NCI-H82 (cell line): ENCODE data around the gene PCAT7.
"Not testable (repeated sequence)": the region's sequence is repeated elsewhere in the genome, so short reads cannot be mapped to it uniquely, and the experiment has no call there.

Source experiments
- DNase-seq: peaks from one replicate; lab custom pipeline; 2025; lab: John Stamatoyannopoulos, UW

Gene PCAT7

DNA sequence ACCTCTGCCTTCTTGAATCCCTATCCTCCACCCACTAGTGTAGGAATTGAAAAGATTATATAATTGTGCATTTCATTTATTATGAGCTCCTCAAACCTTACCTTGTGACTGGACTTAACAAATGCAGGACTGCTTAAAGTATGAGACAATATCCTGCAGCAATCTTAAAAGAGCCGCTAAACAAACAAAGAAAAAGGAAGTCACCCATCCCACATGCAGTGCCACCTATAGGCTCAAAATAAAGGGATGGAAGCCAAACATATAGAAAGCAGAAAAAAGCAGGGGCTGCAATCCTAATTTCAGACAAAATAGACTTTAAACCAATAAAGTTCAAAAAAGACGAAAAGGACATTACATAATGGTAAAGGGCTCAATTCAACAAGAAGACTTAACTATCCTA, 8.7 kb downstream of the PCAT7 start:
- DNase-seq: no peak

DNA sequence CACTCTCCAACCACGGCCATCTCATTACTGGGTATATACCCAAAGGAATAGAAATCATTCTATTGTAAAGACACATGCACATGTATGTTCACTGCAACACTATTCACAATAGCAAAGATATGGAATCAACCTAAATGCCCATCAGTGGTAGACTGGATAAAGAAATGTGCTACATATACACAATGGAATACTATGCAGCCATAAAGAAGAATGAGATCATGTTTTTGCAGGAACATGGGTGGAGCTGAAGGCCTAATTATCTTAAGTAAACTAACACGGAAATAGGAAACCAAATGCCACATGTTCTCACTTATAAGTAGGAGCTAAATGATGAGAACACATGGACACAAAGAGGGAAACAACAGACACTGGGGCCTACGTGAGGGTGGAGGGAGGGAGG, 9.4 kb downstream of the PCAT7 start:
- not testable (repeated sequence) for DNase-seq

DNA sequence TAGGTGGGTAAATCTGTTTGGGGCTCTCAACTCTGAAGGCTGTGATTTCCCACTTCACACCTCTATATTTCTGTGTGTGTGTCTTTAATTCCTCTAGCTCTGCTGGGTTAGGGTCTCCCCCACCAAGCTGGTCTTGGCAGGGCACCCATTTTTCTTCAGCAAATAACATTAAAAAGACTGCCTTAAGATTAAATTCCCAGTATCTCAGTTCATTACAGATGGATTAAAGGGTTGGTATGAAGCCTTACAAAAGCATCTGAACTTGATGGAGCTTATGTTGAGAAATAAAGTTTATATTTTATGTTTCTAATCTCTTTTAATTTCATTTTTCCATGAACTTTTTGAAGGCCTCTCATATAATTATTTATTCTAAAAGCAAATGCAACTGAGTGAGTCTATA, 11.7 kb downstream of the PCAT7 start:
- no peak for DNase-seq

DNA sequence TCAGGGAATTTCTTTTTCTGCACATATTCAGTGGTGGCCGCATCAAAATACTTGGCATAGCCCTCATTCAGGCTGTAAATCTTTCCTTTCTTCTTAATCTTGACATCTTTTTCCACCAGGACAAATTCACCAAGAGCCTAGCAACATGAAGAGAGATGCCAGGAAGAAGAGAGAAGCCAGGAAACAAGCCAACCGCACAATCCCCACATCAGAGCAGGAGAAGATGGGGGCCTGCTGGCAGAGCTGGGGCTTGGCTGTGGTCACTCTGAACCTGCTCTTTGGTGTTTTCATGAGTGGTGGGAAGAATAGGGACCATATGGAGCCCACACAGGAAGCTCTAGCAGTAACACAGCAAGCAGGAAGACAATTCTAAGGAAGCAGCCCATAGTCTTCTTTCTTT, 12.4 kb downstream of the PCAT7 start:
- DNase-seq: no peak

DNA sequence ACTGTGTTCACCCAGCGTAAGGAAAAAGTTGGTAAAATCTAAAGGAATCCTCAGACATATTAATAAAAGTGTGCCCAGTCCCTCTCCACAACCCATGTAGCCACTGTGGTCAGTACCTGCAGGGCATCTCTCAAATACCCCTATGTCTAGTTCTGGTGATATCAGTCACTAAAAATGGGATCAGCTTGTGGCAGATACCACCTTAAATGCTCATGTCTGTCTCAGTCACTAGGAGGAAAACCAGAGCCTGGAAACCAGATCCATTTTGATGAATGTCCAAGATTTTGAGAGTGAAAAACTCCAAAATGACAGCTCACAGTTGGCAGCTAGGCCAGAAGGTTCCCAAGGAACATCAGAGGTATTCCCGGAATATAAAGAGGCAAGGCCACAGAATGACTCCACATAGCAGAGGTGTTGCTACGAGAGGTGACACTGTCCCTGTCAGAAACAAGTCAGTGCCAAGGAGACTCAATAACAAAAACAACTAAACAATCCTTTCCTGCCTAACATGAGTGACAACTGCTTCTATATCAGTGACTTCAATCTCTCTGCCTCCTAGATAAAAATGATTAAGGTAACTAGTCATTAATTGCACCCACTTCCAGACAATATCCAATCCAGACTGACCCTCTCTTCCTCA, 13.5 kb downstream of the PCAT7 start:
- no peak for DNase-seq

DNA sequence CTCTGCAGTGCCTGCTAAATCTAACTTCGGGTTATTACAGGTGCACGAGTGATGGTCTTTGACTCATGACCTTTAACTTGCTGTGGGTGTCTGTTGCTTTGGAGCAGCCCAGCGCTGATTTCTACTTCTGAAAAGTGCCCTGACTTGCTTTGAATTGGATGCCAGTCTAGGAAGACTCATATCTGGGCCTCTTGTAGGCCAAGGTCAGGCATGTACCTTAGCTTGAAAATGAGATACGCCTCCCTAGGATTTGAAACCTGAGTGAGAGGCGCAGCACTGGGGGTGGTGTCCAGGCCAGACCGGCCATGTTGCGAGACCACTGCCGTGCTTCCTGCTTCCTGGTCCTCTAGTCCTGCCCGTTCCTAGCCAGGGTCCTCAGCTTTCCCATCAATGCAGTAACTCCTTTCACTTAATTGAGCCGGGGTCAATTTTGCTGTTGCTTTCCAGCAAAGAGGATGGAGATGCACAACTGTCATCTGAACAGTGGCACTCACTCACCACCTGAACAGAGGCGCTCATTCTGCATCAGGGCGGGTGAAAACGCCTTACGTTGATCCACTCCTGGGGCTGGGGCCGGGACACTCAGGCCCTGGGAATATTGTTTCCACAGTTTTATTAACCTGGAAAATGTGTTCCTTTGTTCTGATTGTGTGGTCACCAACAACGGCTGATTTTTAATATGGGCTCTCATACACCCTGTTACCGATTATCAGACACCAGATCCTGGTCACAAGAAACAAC, 14.3 kb downstream of the PCAT7 start:
- DNase-seq: no peak

DNA sequence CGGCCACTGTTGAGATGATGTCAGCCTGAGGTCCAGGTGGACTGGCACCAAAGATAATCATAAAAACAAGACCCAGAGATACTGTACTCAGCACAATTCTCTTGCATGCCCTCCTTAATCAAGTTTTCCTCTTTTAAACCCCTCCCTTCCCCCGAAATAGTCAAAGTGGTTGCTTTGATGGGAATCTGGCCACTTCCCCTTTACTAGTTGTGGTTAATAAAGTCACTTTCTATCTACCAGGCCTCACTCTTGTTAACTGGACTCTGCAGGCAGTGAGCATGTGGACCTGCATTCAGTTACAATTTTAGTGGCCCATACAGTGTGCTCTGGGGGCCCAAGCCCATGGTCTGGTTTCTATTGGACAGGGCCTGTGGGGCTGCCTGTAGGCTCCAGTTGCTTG, 21.2 kb downstream of the PCAT7 start:
- DNase-seq: no peak

DNA sequence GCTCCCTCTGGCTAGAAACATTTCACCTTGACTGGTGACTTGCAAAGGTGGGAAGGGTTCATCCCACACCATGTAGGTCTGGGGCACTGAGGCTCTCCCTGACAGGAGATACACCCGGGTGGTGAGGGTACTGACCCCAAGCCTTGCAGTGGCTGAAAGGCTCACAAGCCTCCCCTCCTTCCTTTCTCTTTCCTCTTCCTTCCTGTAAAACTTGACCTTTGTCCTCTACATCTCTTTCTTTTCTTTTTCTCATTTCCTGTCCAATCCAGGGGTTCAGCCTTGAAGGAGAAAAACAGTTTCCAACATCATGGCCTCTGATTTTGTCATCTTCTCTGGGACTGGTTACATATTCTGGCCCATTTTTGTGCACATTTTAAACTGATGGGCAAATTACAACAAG, 22.2 kb downstream of the PCAT7 start:
- no peak for DNase-seq

DNA sequence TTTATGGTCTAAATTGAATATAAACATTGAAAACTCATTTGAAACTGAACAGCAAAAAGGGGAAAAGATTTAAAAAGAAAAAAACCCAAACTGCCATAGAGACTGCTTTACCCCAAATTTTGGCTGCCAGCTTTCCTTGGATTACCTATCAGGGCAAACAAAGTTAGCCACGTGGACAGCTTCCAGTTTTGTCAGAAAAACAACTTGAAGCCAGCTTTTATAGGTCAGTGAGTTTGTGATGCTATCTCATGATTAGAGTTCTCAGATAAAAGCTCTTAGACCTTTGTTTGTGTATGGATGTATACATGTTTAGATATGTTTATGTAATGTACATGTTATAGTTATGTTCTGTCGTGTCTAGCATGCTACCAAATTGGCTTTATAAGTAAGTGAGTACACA, 22.7 kb downstream of the PCAT7 start:
- DNase-seq: no peak

DNA sequence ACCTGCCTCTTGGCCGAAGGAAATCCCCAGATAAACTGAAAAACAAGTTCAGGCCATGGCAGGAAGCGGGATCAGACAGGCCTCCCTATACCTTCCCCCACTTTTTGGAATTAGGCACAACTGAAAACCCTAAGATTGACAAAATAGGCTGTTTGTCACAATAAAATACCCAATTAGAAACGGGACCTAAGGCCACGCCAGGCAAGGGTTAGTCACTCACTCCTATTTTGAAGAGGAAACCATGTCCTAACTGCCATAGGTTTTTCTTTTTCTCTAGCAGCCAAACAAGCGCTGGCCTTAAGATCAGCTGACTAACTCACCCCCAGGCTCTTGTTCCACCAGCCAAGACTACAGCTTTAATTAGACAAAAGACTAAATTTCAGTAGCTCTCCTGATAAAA, 26.8 kb downstream of the PCAT7 start:
- no peak for DNase-seq

DNA sequence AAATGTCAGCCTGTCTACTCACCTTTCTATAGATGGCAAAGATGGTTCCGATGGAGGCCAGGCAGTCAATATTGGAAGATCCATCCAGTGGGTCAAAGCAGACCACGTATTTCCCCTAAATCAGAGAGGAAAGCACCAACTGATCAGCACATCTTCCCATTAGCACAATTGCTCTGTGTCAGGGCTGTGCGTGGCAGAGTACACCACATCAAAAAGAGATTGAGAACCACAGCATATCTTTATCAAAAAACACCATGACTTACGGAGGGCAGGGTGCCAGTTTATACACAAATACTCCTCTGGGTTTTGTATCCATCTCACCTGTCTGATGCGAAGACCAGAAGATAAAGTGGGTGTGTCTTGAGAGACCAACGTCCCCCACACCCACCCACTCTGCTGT, 29.7 kb downstream of the PCAT7 start:
- DNase-seq: no peak

DNA sequence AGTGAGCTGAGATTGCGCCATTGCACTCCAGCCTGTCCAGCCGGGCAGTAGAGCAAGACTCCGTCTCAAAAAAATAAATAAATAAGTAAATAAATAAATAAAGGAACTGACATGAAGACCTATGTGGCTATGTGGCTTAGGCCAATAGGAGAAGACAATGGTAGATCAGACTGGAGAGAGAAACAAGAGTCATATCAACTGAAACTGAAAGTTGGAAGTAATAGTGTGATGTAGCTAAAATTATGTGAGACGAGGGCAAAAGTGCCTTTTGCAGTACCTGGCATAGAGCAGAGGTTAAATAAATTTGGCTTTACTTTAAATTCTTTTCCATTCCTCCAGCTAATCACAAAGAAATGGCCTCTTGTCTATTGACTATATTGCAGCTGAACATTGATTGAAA, 31.4 kb downstream of the PCAT7 start:
- DNase-seq: no peak

DNA sequence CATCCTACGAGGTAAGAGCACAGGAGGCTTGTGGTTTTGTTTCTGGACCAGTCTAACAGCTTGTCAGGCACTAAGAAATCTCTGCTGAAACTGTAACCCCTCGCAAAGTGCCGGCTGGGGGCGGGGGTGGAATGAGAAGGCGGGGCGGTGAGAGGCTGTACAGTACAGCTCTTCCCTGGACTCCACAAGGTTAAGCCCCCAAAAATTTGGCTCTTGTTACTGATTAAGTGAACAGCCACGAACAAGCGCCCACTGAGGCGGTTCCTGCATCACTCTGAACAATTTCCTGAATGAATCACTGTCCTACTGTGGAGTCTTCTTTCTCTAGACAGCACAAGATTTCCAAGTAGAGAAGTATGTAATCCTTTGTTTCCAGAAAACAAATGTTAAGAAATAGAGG, 31.9 kb downstream of the PCAT7 start:
- DNase-seq: no peak

DNA sequence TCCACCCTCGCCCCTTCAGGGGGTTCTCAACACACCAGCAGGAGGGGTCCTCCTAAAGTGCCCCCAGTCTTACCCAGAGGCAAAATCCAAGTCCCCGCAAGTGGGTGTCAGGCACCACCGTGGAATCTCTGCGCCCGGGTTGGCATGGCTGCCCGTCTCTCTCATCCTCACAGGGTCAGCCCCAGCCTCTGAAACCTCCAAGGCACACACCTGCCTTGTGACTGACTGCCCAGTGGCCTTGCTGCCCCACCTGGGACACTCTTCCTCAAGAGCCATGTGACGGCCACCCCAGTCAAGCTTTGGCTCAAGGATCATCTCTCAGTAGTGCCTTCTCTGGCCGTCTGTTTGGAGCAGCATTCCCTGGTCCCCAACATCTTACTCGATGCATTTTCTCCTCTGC, 33.8 kb downstream of the PCAT7 start:
- no peak for DNase-seq

DNA sequence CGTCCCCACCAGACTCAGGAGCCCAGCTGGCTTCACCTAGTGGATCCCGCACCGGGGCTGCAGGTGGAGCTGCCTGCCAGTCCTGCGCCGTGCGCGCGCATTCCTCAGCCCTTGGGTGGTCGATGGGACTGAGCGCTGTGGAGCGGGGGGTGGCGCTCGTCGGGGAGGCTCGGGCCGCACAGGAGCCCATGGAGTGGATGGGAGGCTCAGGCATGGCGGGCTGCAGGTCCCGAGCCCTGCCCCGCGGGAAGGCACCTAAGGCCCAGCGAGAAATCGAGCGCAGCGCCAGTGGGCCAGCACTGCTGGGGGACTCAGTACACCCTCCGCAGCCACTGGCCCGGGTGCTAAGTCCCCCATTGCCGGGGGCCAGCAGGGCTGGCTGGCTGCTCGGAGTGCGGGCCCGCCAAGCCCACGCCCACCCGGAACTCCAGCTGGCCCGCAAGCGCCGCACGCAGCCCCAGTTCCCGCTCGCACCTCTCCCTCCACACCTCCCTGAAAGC, 36.2 kb downstream of the PCAT7 start:
- not testable (repeated sequence) for DNase-seq

DNA sequence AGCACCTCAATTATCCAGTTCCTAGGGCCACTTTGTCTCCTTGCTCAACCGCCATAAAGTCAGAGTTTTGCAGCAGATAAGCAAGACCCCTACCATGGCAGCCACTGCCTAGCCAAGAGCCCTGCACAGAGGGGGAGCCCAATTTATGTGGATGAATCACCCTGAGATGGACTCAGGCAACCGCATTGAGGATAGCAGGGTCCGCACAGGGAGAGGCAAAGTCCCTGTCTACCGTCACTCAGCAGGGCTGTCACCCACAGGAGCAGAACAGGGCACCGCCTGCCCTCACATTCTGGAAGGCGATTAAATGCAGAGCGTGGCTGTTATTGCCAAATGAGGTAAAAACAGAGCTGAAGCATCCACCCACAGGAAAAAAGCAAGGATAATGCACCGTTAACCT, 37.0 kb downstream of the PCAT7 start:
- DNase-seq: no peak

DNA sequence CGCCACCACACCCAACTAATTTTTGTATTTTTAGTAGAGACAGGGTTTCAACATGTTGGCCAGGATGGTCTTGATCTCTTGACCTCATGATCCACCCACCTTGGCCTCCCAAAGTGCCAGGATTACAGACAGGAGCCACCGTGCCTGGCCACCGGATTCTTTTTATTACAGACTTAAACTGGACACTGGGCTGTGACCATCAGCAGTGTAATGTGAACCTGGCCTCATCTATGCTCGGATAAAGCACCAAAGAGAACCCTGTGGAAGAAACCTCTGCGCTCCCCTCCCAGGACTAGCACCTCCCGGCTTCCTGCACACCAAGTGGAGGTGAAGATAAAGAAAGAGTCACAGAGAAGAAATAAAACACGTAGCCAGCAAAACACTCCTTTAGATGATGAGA, 37.8 kb downstream of the PCAT7 start:
- not testable (repeated sequence) for DNase-seq

DNA sequence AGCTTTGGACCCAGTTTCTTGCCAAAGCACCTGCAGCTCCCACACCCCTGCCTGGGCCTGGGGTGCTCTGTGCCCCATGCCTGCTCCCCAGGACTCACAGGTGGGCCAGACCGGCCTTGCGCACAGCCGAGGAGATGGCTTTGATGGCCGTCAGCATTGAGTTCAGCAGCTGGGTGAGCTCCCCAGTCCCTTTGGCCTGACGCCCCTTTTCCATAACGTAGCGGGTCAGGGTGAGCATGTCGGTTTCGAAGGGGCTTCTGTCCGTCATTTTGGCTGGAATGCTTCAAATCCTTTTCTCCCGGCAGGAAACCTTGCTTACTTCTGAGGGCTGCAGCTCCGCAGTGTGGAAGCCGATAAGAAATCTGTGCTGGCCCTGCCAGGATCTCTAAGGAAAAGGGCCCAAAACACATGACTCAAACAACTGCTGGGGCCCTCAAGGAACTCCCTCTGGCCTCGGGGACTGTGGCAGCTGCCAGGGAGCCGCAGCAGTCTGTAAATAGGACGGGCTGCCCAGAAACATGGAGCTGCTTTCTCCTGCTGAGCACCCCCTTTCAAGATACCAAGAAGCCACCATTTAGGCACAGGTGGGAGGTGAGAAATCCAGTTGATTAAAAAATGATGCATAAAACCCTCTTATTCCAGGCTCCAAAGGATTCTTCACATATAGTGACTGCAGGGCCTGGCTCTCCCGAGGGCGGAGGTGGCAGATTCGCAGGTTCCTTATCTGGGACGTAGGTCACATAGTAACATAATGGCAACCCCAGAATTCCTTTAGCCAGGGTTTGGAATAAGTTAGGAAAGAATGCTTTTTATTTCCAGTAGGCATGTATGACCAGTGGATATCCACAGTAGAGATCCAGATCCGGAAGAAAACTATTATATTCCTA, 38.8 kb downstream of the PCAT7 start, which contains the start of gene FBP2:
TSS of gene FBP2 (minus strand) at position 366 of the 887 bp plus-strand sequence. CDS start at position 268, 98 bp downstream.
- DNase-seq: no peak

DNA sequence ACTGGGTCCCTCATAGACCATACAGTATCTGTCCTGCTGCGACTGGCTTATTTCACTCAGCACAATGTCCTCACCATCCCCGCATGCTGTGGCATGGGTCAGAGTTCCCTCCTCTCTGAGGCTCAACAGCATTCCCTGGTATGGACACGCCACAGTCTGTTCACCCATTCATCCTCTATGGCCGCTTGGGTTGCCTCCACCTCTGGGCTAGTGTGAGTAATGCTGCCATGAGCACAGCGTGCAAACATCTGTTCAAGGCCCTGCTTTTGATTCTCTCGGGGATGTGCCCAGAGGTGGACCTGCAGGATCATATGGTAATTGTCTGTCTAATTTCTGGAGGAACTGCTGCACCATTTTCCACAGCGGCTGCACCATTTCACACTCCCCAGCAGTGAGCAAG, 44.2 kb downstream of the PCAT7 start:
- no peak for DNase-seq

DNA sequence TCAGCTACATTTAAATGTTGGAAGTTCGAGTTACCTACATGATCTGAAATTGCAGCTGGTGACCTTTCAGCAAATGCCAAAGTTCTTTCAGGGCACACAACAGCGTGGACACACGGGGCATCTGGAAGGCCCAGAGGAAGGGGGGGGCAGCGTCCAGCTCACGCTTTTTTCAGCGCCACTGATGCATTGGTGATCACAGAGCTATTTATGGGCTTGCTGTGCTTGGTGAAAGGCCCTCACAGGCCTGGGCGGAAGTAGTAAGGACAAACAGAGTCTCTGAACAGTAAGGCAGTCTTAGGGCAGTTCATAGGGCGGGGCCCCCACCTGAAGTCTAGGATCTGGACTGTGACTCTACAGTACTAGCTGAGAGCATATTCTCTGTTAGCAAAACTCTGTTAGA, 45.4 kb downstream of the PCAT7 start:
- DNase-seq: no peak

DNA sequence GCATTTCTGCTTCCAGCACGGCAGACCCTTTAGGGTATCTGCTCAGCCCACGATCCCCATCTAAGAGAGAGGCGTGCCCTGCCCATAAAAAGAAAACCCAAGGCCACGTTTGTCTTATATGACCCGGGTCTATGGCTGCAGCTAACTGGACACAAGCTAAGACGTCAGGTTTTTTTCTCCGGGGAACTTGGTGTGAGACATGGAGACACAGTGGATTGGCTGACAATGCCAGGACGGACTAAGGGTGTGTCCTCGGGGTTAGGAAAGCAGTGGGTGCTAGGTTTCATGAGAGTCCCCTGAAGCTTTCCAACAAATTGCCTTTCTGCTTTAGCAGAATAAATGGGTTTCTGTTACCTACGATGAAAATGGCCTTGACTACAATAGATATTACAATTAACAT, 45.8 kb downstream of the PCAT7 start:
- DNase-seq: no peak

DNA sequence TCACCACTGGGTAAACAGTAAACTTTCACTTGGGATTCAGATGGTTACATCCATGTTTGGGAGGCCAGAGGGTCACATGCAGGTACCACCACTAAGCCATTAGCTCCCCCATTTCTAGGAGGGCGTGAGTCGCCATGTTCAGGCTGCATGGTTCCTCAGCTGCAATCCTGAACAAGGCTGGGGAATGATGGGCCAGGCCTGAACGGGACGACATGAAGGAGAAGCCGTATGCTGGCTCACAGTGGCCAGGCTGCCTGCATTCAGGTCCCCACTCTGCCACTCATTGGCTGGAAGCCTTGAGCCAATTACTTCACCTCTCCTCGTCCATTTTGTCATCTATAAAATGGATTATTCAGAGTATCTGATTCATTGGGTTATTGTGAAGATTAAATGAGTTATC, 47.8 kb downstream of the PCAT7 start:
- DNase-seq: no peak
